Activated T-helper 9 cell treated with anti-CD3 and anti-CD28 coated beads, Interleukin-2, amount 50 U/mL, for 16 hours (primary cell): ENCODE data around the gene SLC28A3.
"Not testable (repeated sequence)": the region's sequence is repeated elsewhere in the genome, so short reads cannot be mapped to it uniquely, and the experiment has no call there.

ENCODE experiments used
- DNase-seq: peaks from one replicate; pipeline ENCODE4 v3.0.0-alpha.2; 2020; ENCODE audit warnings: low read depth

The SLC28A3 gene

GRCh38 chr9:84340535-84340934 is at the start of gene SLC28A3:
SLC28A3 (minus strand) TSS chr9:84340758; CDS start chr9:84340633, 125 bp downstream.
- DNase-seq, result no peak

GRCh38 chr9:84390254-84390653 is 49.7 kb upstream of the SLC28A3 start:
- not testable (repeated sequence) for DNase-seq

DNA sequence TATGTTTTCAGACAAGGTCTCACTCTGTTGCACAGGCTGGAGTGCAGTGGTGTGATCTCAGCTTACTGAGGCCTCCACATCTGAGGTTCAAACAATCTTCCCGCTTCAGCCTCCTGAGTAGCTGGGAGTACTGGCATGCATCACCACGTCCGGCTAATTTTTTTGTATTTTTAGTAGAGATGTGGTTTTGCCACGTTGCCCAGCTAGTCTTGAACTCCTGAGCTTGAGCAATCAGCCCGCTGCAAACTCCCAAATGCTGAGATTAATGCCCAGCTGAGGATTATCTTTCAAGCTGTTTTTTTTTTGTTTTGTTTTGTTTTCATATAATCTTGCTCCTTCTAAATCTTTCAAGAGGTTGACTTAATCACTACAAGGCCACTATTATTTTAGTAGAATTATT is 47.3 kb upstream of the SLC28A3 start:
- DNase-seq, result no peak

DNA sequence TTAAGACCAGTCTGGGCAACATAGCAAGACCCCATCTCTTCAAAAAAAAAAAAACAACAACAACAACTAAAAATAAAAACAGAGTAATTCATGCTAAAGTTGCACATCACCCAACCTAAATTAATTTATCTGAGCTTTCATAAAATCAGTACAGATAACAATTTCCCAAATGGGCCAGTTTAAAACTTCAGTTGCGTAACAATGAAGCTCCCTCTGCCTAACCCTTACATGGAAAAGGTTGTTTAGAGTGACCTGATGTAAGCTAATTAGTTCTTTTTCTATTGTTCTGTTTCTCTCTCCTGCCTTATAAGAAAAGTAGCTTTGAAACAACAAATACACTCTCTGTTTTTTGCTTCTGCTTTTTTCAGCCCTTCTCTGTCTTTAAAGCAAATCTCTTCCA is 46.2 kb upstream of the SLC28A3 start:
- no peak for DNase-seq

DNA sequence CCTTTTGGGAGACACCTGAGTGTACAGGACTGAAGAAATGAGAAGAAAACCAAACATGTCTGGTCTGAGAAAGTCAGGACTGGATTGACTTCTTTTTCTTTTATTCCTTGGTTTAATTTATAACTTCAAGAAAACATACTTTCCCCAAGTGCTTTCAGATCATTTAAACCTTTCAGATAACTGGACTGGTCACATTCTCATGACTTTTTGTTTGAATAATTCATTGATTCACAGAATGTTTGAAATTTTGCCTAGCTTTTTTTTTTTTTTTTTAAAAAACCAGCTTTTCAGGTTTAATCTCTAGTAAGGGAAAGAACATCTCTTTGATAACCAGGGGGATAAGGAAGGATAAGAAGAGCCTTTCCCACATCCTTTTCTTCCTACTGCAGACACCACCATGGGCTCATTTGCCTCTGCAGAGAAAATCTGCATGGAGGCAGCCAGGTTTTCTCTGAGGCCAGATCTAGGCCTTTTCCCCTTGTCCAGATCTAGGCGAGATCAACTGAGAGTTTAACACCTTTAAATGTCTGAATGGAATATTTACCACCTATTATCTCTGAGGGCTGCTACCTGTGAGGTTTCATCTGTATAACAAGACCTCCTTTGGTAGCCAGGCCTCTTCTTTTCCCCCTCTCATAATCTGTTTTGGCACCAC is 45.0 kb upstream of the SLC28A3 start:
- no peak for DNase-seq

- no peak for DNase-seq
Measured at GRCh38 chr9:84384617-84385016, 44.1 kb upstream of the SLC28A3 start.

DNA sequence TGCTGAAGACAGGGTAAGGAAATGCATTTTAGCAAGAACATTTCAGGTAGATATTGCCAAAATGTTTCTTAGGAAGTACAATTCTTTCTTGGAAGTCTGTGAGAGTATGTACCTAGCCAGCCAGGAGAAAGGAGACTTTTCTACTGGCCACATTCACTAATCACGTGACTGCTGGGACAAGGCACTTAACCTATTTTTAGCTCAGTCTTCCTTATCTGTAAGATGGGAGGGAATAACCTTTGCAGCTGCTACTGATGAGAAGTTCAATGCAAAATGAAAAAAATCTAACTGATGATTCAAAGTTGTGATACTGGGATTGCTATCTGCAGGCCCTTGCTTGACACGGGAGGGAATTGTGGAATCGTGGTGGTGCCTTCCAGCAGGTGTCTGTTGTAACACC is 42.6 kb upstream of the SLC28A3 start:
- no peak for DNase-seq

GRCh38 chr9:84382720-84383119 is 42.2 kb upstream of the SLC28A3 start:
- DNase-seq, result no peak

DNA sequence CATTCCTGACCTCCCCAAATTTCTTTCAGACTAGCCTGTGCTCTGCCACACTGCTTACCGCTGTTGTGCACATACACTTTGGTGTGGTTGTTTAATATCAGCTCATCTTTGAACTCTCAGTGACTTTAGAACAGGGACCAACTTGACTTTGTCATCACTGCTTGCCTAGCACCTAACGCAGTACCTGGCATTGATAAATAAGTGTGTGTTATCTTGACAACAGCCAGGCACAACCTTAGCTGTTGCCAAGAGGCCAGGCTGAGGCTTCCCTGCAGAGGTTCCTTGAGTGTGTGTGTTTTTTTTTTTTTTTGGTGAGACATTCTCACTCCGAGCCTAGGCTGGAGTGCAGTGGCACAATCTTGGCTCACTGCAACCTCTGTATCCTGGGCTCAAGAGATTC is 41.0 kb upstream of the SLC28A3 start:
- DNase-seq, result no peak

DNA sequence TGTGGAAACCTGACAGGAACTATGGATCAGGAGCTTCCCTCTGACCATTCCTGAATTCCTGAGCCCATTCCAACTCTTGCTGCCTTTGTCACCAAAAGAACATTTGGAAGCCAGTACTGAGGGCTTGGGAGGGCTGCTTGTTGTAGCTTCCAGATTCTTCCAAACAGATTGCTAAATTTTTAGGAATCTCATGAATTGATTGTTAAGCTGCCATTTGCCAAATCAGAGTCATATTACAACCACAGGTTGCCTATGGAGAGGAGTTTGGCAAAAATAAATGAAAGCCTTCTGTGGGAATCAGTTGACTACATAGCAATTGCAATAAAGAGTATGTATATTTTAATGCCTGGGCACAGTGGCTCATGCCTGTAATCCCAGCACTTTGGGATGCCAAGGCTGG is 39.2 kb upstream of the SLC28A3 start:
- DNase-seq, result no peak

- no peak for DNase-seq
Measured at GRCh38 chr9:84375954-84376353, 35.4 kb upstream of the SLC28A3 start.

DNA sequence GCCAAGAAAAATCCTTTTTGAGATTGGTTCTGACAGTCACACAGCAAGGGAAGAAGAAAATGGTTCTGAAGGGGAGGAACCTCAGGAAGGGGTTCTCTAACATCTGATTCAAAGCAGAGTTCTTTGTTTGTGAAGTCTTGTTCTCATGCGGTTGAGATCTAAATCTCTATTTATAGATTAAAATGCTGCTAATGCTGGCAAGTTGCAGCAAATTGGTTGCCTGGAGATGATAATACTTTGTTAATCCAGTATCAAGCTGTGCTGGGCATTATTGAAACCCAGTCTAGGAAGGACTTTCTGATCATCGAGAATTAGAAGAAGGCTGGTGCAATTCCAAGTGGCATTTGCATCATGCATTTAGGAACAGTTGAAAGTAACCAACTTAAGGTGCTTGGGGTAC is 34.0 kb upstream of the SLC28A3 start:
- no peak for DNase-seq

DNA sequence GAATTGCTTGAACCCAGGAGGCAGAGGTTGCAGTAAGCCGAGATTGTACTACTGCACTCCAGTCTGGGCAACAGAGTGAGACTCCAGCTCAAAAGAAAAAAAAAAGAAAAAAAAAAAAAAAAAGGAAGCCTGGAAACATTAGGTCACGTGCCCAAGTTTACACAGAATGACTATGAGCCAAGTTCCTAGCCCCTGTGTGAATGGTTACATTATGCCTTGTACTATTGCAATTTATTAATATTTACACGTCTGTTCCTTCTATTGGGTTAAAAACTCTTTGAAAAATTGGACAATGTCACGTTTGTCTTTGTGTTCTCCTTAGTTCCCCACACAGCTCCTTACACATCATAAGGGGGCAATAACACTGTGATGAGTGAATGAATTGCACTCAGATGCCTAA is 33.5 kb upstream of the SLC28A3 start:
- DNase-seq, result no peak

- DNase-seq, result no peak
Measured at GRCh38 chr9:84371737-84372136, 31.2 kb upstream of the SLC28A3 start.

- DNase-seq, result no peak
Measured at GRCh38 chr9:84368601-84369000, 28.0 kb upstream of the SLC28A3 start.

GRCh38 chr9:84367726-84368125 is 27.2 kb upstream of the SLC28A3 start:
- DNase-seq, result not testable (repeated sequence)

- DNase-seq, result no peak
Measured at GRCh38 chr9:84366683-84367082, 26.1 kb upstream of the SLC28A3 start.

GRCh38 chr9:84364894-84365490 is 24.4 kb upstream of the SLC28A3 start:
- not testable (repeated sequence) for DNase-seq

DNA sequence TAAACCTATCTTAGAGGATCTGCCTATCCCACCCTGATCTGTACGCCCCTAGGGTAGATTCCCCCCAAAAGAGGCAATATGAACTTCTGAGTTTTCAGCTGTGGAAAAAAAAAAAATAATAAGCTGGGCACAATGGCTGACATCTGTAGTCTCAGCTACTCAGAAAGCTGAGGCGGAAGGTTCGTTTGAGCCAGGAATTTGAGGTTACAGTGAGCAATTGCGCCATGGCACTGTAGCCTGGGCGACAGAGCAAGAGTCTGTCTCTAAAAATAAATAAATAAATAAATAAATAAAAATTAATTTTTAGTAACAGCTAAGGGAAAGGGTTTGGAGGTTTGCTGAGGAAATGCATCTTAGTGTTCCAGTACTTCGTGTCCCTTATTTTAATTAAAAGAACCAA is 21.1 kb upstream of the SLC28A3 start:
- no peak for DNase-seq

DNA sequence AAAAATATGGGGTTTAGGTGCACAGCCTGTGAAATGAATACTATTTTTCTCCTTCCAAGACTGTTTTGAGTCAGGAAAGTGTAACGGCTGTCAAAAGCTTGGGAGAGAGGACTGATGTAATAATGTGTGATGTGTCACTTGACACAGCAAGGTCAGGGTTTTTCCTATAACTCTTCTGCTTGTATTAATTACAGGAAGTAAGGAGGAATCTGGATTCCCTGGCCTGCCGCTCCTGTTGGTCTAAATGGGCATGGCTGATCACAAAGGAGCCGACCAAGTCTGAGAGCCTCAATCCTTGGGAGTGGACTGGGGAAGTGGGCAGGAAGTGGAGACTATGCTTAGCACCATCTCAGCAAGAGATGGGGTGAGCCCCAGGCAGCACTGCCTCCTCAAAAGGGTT is 16.7 kb upstream of the SLC28A3 start:
- DNase-seq, result no peak

- DNase-seq, result no peak
Measured at GRCh38 chr9:84354035-84354434, 13.5 kb upstream of the SLC28A3 start.

DNA sequence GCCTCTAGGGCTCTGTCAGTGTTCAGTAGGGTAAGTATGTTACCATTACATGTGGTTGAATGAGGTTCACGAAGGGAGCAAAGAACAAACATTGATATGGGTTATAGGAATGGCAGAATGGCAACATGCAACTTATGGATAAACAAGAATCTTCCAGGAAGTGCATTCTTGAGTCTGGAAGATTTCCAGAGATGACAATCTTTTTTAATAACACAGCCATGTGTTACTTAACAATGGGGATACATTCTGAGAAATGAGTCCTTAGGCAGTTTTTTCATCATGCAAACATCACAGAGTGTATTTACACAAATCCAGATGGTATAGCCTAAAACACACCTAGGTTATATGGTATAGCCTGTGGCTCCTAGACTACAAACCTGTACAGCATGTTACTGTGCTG is 9.1 kb upstream of the SLC28A3 start:
- DNase-seq, result no peak

- DNase-seq, result no peak
Measured at GRCh38 chr9:84343111-84343521, 2.6 kb upstream of the SLC28A3 start.

DNA sequence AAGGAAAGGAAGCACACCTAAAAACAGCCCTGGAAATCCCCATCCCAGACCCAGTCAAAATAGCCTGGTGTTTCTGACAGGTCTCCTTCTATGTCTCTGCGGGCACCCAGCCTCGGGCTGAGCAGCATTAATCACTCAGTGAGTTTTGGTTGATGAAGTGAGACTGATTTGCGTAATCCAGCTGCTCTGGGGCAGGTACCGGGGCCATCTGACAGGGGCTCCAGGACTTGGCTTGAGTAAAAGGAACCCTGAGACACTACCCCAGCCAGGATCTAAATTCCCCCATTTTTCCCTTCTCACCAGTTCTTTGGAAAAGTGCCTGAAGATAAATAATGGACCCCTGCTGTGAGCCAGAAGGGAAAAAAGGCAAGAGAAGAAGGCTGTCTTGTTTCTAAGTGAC is 596 bp downstream of the SLC28A3 start:
- no peak for DNase-seq
